DOHH2 (cell line): ENCODE data around the gene IGSF5.

Experiments used
- EZH2phosphoT487 ChIP-seq: fragments of 200-600 bp; sonication (generic); IDR thresholded peaks from 2 replicates; pipeline ENCODE4 v1.6.1; 2017; ENCODE audit warnings: borderline replicate concordance, mild to moderate bottlenecking, antibody characterized with exemption, low read length, moderate library complexity, mixed read lengths
- TF ChIP-seq, protein P1 (sequence below): fragments of 200-600 bp; sonication (generic); IDR thresholded peaks from one replicate; pipeline ENCODE4 v1.5.1; 2014; ENCODE audit warnings: antibody characterized with exemption, mild to moderate bottlenecking, low read depth, low read length; ENCODE audit not compliant: poor library complexity, severe bottlenecking

GRCh38 chr21:39802217-39802616 is 57.2 kb downstream of the IGSF5 start:
- TF ChIP-seq, protein P1, sequence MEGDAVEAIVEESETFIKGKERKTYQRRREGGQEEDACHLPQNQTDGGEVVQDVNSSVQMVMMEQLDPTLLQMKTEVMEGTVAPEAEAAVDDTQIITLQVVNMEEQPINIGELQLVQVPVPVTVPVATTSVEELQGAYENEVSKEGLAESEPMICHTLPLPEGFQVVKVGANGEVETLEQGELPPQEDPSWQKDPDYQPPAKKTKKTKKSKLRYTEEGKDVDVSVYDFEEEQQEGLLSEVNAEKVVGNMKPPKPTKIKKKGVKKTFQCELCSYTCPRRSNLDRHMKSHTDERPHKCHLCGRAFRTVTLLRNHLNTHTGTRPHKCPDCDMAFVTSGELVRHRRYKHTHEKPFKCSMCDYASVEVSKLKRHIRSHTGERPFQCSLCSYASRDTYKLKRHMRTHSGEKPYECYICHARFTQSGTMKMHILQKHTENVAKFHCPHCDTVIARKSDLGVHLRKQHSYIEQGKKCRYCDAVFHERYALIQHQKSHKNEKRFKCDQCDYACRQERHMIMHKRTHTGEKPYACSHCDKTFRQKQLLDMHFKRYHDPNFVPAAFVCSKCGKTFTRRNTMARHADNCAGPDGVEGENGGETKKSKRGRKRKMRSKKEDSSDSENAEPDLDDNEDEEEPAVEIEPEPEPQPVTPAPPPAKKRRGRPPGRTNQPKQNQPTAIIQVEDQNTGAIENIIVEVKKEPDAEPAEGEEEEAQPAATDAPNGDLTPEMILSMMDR: no peak
- no peak for TF ChIP-seq EZH2phosphoT487
